K562 (cell line): ENCODE measurements around the gene ZNF451. TPM values are rescaled to one million over a fixed set of nuclear protein-coding genes. Genes with fewer than 3 reads are reported as not detected.

Experiments used
- ARID1B ChIP-seq: fragments of 450-650 bp; IDR thresholded peaks from 2 replicates; pipeline ENCODE4 v1.6.1; 2016; ENCODE audit warnings: antibody characterized with exemption, mild to moderate bottlenecking, inconsistent platforms
- CBFA2T3 ChIP-seq: fragments of 450-650 bp; IDR thresholded peaks from 2 replicates; pipeline ENCODE4 v1.6.1; 2017
- ETV1 ChIP-seq: fragments of 450-650 bp; conservative IDR thresholded peaks from 2 replicates; pipeline ENCODE4 v1.6.1; 2016; ENCODE audit warnings: missing genetic modification characterization, control low read depth, low read depth, missing compliant biosample characterization
- POU5F1 ChIP-seq: fragments of 150-350 bp; IDR thresholded peaks from 2 replicates; pipeline ENCODE4 v1.6.1; 2014; ENCODE audit warnings: borderline replicate concordance, low read length, low read depth, mild to moderate bottlenecking; ENCODE audit not compliant: partially characterized antibody
- SMARCA4 ChIP-seq: fragments of 450-650 bp; IDR thresholded peaks from 2 replicates; pipeline ENCODE4 v1.6.1; 2016
- SMARCE1 ChIP-seq: fragments of 450-650 bp; IDR thresholded peaks from 2 replicates; pipeline ENCODE4 v1.7.1; 2016; ENCODE audit warnings: mild to moderate bottlenecking
- TAL1 ChIP-seq: fragments of 450-650 bp; IDR thresholded peaks from 2 replicates; pipeline ENCODE4 v1.6.1; 2016; ENCODE audit warnings: mild to moderate bottlenecking
- ZBTB33 ChIP-seq: sonication (generic); formaldehyde crosslinking; IDR thresholded peaks from 2 replicates; pipeline ENCODE4 v1.8.1; 2023; ENCODE audit warnings: mild to moderate bottlenecking, missing genetic modification reagents
- ZNF589 ChIP-seq: fragments of 200-800 bp; sonication (Bioruptor generic); IDR thresholded peaks from 2 replicates; pipeline ENCODE4 v1.6.1; 2016; ENCODE audit warnings: low read depth, missing genetic modification characterization, missing compliant biosample characterization
- ZNF592 ChIP-seq: fragments of 450-650 bp; IDR thresholded peaks from 2 replicates; pipeline ENCODE4 v1.6.1; 2017; ENCODE audit warnings: antibody characterized with exemption, mild to moderate bottlenecking
- polyA plus RNA-seq, 8 experiments: library from polyadenylated mRNA; depleted of rRNA in 4 of 8; stranded (reverse) in 5 of 8; unstranded in 3 of 8; fragments of >200 nt; fragmentation: Nextera tagmentation in 2 of 8; fragmentation: Illumina TruSeq in 1 of 8; extraction: Ambion mirVana in 2 of 8; extraction: Trizol in 1 of 8; gene quantifications; 2 replicates each; pipeline versions ENCODE4 v1.2.1 to v1.2.3, GENCODE V29; 2011 to 2014; ENCODE audit warnings: inconsistent platforms in 1 of 8, missing spikeins in 1 of 8
- total RNA-seq, 7 experiments: library from RNA; depleted of rRNA in 6 of 7; stranded (reverse); fragments of >200 nt in 6 of 7; fragmentation: Illumina TruSeq in 2 of 7; extraction: Trizol in 2 of 7; gene quantifications; 2 replicates each; pipeline versions ENCODE4 v1.2.1 to v1.2.3, GENCODE V29; 2011 to 2021; ENCODE audit warnings: low replicate concordance in 1 of 7

Gene ZNF451
- total and polyA plus RNA-seq, 9 of the 15 experiments (the other 6 are each of a cell fraction or from before 2014, with no cell fraction given), result 16.1 to 74.3 (median 38.3) TPM

GRCh38 chr6:57069920-57070331 is 20.1 kb upstream of the ZNF451 start (continued):
- TF ChIP-seq ZNF592 (0 out of 2 replicates have a peak, but pooled peaks have one; percentile 13), CBFA2T3 (peak; percentile 78), POU5F1 (no peak), ETV1 (tag) (no peak), ZNF589 (CRISPR knock-in tag) (no peak), ZBTB33 (CRISPR knock-in tag) (peak; percentile 74), SMARCA4 (0 out of 2 replicates have a peak, but pooled peaks have one; percentile 27), ARID1B (peak; percentile 71), TAL1 (peak; percentile 72), SMARCE1 (peak; percentile 32; the same call in 1 of the 2 replicates)
